Right ventricle myocardium superior (tissue), 1 donor: ENCODE measurements around the gene ZNF235. TPM values are rescaled to one million over a fixed set of nuclear protein-coding genes. Genes with fewer than 3 reads are reported as not detected.
"Not testable (repeated sequence)": the region's sequence is repeated elsewhere in the genome, so short reads cannot be mapped to it uniquely, and the experiment has no call there.

ENCODE experiments used
- ATAC-seq: fragments of 200-7000 bp; cut with Tn5 transposase; one replicate; pipeline ENCODE4 v1.9.1; 2020; ENCODE audit warnings: mild to moderate bottlenecking; ENCODE audit not compliant: poor library complexity
- DNase-seq: peaks from one replicate; pipeline ENCODE4 v3.0.0-alpha.2; 2020
- intact Hi-C: fragments of 100-400 bp; cut with DNase I; formaldehyde crosslinking; loops from one replicate; pipeline ENCODE4 v1.11.2; 2022
- total RNA-seq: library from RNA; stranded (reverse); fragmentation: NEBNext Ultra II Directional; extraction: Animal tissue kit (Norgen Biotek cat#: 25700); gene quantifications from one replicate; pipeline ENCODE4 v1.2.1, GENCODE V29; 2021
- donor health status: DM: no; HTN: yes; CAD: no; lungs with severe emphysema.

Gene ZNF235
- total RNA-seq, 1 donor from 2014 or later, result 3.3 TPM

DNA sequence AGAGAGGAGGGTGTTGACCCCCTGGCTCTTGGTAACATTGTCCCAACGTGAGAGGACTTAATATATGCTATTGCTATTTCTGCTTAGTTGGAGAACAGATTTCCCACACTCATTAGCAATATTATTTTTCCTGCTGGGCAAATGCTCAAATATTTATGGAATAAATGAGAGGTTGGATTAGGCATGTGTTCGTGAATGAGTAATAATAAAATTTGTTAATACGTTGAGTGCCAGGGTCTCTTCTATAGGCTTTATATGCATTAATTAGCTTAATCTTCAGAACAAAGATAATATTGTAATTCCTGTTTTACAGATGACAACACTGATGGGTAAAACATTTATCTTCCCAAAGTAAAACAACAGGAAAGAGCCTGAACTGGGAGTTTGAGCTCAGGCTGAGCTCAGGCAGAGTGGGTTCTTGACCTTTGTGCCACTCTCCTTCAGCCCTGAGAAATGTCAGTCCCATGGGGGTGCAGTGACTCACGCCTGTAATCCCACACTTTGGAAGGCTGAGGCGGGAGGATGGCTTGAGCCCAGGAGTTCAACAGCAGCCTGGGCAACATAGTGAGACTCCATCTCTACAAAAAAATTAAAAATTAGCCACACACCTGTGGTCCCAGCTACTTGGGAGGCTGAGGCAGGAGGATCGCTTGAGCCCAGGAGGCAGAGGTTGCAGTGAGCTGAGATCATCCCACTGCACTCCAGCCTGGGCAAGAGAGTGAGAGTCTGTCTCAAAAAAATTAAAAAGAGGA, 44.0 kb downstream of the ZNF235 start:
- no peak for ATAC-seq

DNA sequence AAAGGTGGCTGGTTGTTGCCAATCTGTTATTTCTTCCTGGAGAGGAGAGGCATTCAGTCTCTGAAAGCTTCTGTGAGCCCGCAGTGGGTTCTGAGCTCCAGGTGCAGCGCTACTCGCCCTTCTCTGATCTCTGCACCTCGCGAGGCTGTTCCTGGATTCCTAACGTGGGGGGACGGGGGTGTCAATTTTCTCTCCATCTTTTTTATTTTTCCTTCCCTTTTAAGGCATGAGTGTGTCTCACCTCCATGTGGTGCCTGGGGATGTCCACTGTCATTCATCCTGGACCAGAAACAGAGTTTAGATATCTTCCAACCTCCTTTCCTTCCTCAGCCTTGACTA, 44.5 kb downstream of the ZNF235 start:
- ATAC-seq (peak; percentile 52), DNase-seq (no peak)
- intact Hi-C loops, result no loop called here

More for the DNA sequence above, 44.0 kb downstream of the ZNF235 start:
- no peak for DNase-seq
- intact Hi-C loops, result no loop called here

DNA sequence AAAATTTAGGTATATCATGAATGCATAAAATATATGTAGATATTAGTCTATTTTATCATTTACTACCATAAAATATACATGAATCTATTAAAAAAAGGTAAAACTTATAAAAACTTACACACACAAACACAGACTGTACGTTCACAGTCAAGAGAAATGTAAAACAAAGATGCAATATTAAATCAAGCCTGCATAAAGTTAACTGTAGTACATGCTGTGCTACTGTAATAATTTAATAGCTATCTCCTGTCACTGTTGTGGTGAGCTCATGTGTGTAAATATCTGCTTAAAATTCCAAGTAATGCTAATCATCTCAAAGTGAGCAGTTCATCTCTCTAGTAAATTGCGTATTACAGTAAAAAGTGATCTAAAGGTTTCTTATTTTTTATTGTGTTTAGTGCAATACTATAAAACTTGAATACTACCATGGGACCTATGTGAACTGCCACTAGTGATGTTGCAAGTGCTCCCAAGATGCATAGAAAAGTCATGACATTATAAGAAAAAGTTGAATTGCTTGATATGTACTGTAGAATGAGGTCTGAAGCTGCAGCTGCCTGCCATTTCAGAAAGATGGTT, 45.9 kb downstream of the ZNF235 start:
- intact Hi-C loops, result no loop called here
- ATAC-seq (no peak), DNase-seq (no peak)

DNA sequence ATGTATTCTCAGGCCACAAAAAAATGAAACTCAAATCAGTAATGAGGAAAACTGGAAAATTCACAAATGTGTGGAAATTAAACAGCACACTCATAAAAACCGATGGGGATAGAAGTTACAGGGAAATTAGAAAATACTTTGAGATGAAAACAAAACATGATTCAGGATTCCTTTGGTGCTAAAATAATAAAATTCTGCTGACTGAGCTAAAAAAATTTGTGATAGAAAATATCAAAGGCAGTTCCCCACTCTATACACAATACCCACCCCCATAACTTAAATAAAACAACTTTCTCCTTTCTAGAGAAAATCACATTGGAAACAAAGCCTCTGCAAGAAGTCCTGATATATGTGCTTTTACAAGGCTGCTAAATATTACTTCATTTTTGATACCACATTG, 46.7 kb downstream of the ZNF235 start:
- ATAC-seq (no peak), DNase-seq (no peak)
- intact Hi-C loops, result no loop called here

DNA sequence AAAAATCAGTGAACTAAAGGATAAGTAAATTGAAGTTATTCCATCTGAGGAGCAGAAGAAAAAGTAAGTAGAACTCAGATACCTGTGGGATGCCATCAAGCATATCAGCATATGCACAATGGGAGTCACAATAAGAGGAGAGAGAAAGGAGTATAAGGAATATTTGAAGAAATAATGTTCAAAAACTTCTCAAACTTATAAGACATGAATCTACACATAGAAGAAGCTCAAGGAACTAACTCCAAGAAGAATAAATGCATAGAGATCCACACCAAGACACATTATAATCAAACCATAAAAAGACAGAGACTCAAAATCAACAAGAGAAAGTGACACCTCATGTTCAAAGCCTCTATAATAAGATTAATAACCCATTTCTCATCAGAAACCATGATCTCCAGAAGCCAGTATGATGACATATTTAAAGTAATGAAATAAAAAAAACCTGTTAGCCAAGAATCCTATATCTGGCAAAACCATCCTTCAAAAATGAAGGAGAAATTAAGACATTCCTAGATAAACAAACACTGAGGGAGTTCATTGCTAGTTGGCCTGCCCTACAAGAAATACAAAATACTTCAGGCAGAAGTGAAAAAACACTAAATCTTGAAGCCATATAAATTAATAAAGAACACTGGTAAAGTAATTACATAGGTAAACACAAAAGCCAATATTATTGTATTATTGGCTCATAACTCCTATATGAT, 49.0 kb downstream of the ZNF235 start:
- DNase-seq (no peak), ATAC-seq (no peak)
- intact Hi-C loops, result no loop called here

- DNase-seq, result no peak
- no peak for ATAC-seq
- intact Hi-C loops, result no loop called here
Measured at GRCh38 chr19:44254496-44254895, 50.3 kb downstream of the ZNF235 start.

GRCh38 chr19:44253392-44253791, 51.4 kb downstream of the ZNF235 start:
- ATAC-seq, DNase-seq, intact Hi-C loops: not testable (repeated sequence)

- ATAC-seq, DNase-seq, intact Hi-C loops: not testable (repeated sequence)
Measured at GRCh38 chr19:44252332-44252731, 52.5 kb downstream of the ZNF235 start.

GRCh38 chr19:44236384-44236783, 68.4 kb downstream of the ZNF235 start:
- intact Hi-C loops, result no loop called here
- ATAC-seq, result no peak
- no peak for DNase-seq

Other genes starting within 250 kb of the ZNF235 start
- 1.6 TPM for gene ZNF284, start 232.9 kb downstream of the ZNF235 start, total RNA-seq
- gene ZNF224, start 210.7 kb downstream of the ZNF235 start, total RNA-seq, result 9.9 TPM
- 3.0 TPM for gene ZNF225, start 191.6 kb downstream of the ZNF235 start, total RNA-seq
- 8.1 TPM for gene ZNF234, start 163.5 kb downstream of the ZNF235 start, total RNA-seq
- gene ZNF226, start 139.9 kb downstream of the ZNF235 start, total RNA-seq, result 14.9 TPM
- 12.6 TPM for gene ZNF227, start 92.5 kb downstream of the ZNF235 start, total RNA-seq
- gene ZNF233, start 45.1 kb downstream of the ZNF235 start, total RNA-seq, result 6.3 TPM
- gene ZNF112, start 51.7 kb upstream of the ZNF235 start, total RNA-seq, result 3.4 TPM
- gene ZNF285, start 96.6 kb upstream of the ZNF235 start, total RNA-seq, result 4.9 TPM
- gene ZNF229, start 143.4 kb upstream of the ZNF235 start, total RNA-seq, result 6.1 TPM
- 4.6 TPM for gene ZNF180, start 195.5 kb upstream of the ZNF235 start, total RNA-seq
- gene CEACAM20, start 224.7 kb upstream of the ZNF235 start, total RNA-seq, result not detected